Hepatocyte (in vitro differentiated cells): ENCODE results near the gene CHD5. TPM values are rescaled to one million over a fixed set of nuclear protein-coding genes. Genes with fewer than 3 reads are reported as not detected.

Experiments
- DNase-seq: peaks from one replicate; pipeline ENCODE4 v3.0.0-alpha.2; 2016; ENCODE audit warnings: low spot score
- H2AFZ ChIP-seq: fragments of 200-600 bp; sonication (generic); 2 replicates; pipeline ENCODE4 v1.6.0; 2016; ENCODE audit warnings: antibody characterized with exemption, mild to moderate bottlenecking
- H3K27ac ChIP-seq: fragments of 200-600 bp; sonication (generic); 2 replicates; pipeline ENCODE4 v1.5.1; 2016; ENCODE audit warnings: mild to moderate bottlenecking
- H3K27me3 ChIP-seq: fragments of 200-600 bp; sonication (generic); 2 replicates; pipeline ENCODE4 v1.6.1; 2016
- H3K36me3 ChIP-seq: fragments of 200-600 bp; sonication (generic); replicated peaks from 2 replicates; pipeline ENCODE4 v1.5.1; 2016; ENCODE audit warnings: low read depth; ENCODE audit not compliant: insufficient read depth
- H3K4me1 ChIP-seq: fragments of 200-600 bp; sonication (generic); 2 replicates; pipeline ENCODE4 v1.5.1; 2016; ENCODE audit warnings: mild to moderate bottlenecking, moderate library complexity; ENCODE audit not compliant: insufficient read depth
- H3K4me2 ChIP-seq: fragments of 200-600 bp; sonication (generic); 2 replicates; pipeline ENCODE4 v1.6.0; 2016
- H3K4me3 ChIP-seq: fragments of 200-600 bp; sonication (generic); 2 replicates; pipeline ENCODE4 v1.5.1; 2016; ENCODE audit warnings: mild to moderate bottlenecking
- H3K79me2 ChIP-seq: fragments of 200-600 bp; sonication (generic); 2 replicates; pipeline ENCODE4 v1.6.0; 2017; ENCODE audit warnings: mild to moderate bottlenecking
- H3K9me2 ChIP-seq: fragments of 200-600 bp; sonication (generic); replicated peaks from 2 replicates; pipeline ENCODE4 v1.6.0; 2017; ENCODE audit warnings: mild to moderate bottlenecking; ENCODE audit not compliant: insufficient read depth
- H3K9me3 ChIP-seq: fragments of 200-600 bp; sonication (generic); 2 replicates; pipeline ENCODE4 v1.5.1; 2016; ENCODE audit warnings: low read depth, mild to moderate bottlenecking
- H4K20me1 ChIP-seq: fragments of 200-600 bp; sonication (generic); 2 replicates; pipeline ENCODE4 v1.6.0; 2016; ENCODE audit warnings: mild to moderate bottlenecking; ENCODE audit not compliant: insufficient read depth, poor library complexity, severe bottlenecking
- EZH2 ChIP-seq: fragments of 200-600 bp; sonication (generic); IDR thresholded peaks from 2 replicates; pipeline ENCODE4 v1.6.1; 2016; ENCODE audit warnings: antibody characterized with exemption, mild to moderate bottlenecking, borderline replicate concordance
- EZH2phosphoT487 ChIP-seq: fragments of 200-600 bp; sonication (generic); IDR thresholded peaks from one replicate; pipeline ENCODE4 v1.6.1; 2018; ENCODE audit warnings: antibody characterized with exemption, mild to moderate bottlenecking, low read depth, moderate library complexity; ENCODE audit not compliant: unreplicated experiment, severe bottlenecking
- WGBS: methylation state at CpG from one replicate; pipeline ENCODE4 v1.1.6; 2016; ENCODE audit warnings: low lambda C conversion rate; ENCODE audit errors: missing lambda C conversion rate; 5-methylcytosine and 5-hydroxymethylcytosine counted together
- polyA plus RNA-seq: library from polyadenylated mRNA; unstranded; fragments of >200 nt; fragmentation: Nextera tagmentation; extraction: Ambion mirVana; gene quantifications from 2 replicates; pipeline ENCODE4 v1.2.1, GENCODE V29; 2016
- total RNA-seq: library from RNA; depleted of rRNA; stranded (reverse); fragments of >200 nt; gene quantifications from 2 replicates; pipeline ENCODE4 v1.2.3, GENCODE V29; 2014
- TF ChIP-seq, protein P1 (sequence below): fragments of 200-600 bp; sonication (generic); IDR thresholded peaks from 2 replicates; pipeline ENCODE4 v1.5.1; 2016; ENCODE audit warnings: antibody characterized with exemption, mild to moderate bottlenecking; ENCODE audit not compliant: poor library complexity

CHD5 gene
- total and polyA plus RNA-seq, 2 experiments from 2014 or later: 0.13 TPM; not detected in 1

DNA sequence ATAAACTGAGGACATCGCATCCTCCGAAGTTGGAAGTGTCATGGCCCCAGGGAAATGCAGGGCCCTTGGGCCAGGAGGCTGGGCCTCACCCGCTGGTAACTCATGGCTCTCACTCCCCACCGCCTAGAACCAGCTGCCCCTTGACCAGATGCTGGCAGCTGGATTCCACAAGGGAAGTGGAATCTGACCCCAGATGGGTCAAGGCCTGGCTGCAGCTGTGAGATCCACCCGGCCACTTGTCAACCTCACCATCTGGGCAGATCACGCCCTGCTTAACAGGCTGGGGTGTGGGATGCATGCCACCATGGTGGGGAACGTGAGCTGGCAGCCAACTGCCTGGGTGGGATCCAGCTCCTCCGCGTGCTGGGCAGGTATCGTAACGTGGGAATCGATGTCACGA lies 108.9 kb downstream of the CHD5 start:
- no peaks in the 10 kb centered on the region for H3K79me2 ChIP-seq
- no peaks in the 10 kb centered on the region for H3K4me1 ChIP-seq
- H3K27ac ChIP-seq: no peak overlapping the region
- no peak for DNase-seq
- 92% methylated on average over 11 of the region's 13 CpGs for WGBS
- no peaks in the 10 kb centered on the region for H3K36me3 ChIP-seq
- H3K4me2 ChIP-seq: no peak overlapping the region
- H3K4me3 ChIP-seq: no peak overlapping the region
- no peaks in the 10 kb centered on the region for H3K27me3 ChIP-seq
- TF ChIP-seq EZH2 (no peak), EZH2phosphoT487 (no peak)
- TF ChIP-seq, protein P1, sequence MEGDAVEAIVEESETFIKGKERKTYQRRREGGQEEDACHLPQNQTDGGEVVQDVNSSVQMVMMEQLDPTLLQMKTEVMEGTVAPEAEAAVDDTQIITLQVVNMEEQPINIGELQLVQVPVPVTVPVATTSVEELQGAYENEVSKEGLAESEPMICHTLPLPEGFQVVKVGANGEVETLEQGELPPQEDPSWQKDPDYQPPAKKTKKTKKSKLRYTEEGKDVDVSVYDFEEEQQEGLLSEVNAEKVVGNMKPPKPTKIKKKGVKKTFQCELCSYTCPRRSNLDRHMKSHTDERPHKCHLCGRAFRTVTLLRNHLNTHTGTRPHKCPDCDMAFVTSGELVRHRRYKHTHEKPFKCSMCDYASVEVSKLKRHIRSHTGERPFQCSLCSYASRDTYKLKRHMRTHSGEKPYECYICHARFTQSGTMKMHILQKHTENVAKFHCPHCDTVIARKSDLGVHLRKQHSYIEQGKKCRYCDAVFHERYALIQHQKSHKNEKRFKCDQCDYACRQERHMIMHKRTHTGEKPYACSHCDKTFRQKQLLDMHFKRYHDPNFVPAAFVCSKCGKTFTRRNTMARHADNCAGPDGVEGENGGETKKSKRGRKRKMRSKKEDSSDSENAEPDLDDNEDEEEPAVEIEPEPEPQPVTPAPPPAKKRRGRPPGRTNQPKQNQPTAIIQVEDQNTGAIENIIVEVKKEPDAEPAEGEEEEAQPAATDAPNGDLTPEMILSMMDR: no peak
- no peak overlapping the region for H2AFZ ChIP-seq
- no peaks in the 10 kb centered on the region for H3K9me3 ChIP-seq
- no peaks in the 10 kb centered on the region for H4K20me1 ChIP-seq
- no peaks in the 10 kb centered on the region for H3K9me2 ChIP-seq

- 88% methylated on average over 9 of the region's 9 CpGs for WGBS
- H3K9me2 ChIP-seq: no peaks in the 10 kb centered on the region
- H3K4me1 ChIP-seq: no peaks in the 10 kb centered on the region
- no peaks in the 10 kb centered on the region for H3K36me3 ChIP-seq
- no peak overlapping the region for H2AFZ ChIP-seq
- no peak overlapping the region for H3K4me2 ChIP-seq
- no peaks in the 10 kb centered on the region for H3K9me3 ChIP-seq
- H3K27ac ChIP-seq: no peak overlapping the region
- no peaks in the 10 kb centered on the region for H4K20me1 ChIP-seq
- no peak overlapping the region for H3K4me3 ChIP-seq
- no peaks in the 10 kb centered on the region for H3K79me2 ChIP-seq
- DNase-seq: no peak
- TF ChIP-seq, protein P1: no peak
- TF ChIP-seq EZH2phosphoT487 (no peak), EZH2 (no peak)
- H3K27me3 ChIP-seq: no peaks in the 10 kb centered on the region
Observed at GRCh38 chr1:6070450-6070974, 109.6 kb downstream of the CHD5 start.

- whole genome bisulfite sequencing: 90% methylated on average over 14 of the region's 14 CpGs
- Histone ChIP-seq H3K4me2 (no peak overlapping the region), H3K79me2 (no peaks in the 10 kb centered on the region), H3K9me3 (no peaks in the 10 kb centered on the region), H3K9me2 (no peaks in the 10 kb centered on the region), H3K36me3 (no peaks in the 10 kb centered on the region), H3K27ac (no peak overlapping the region), H4K20me1 (no peaks in the 10 kb centered on the region), H3K4me1 (no peaks in the 10 kb centered on the region), H3K27me3 (no peaks in the 10 kb centered on the region), H3K4me3 (no peak overlapping the region), H2AFZ (no peak overlapping the region)
- TF ChIP-seq EZH2: no peak
- TF ChIP-seq, protein P1: no peak
- TF ChIP-seq EZH2phosphoT487: no peak
- no peak for DNase-seq
Observed at GRCh38 chr1:6069573-6069972, 110.5 kb downstream of the CHD5 start.
